SK-N-SH treated with all-trans-retinoic acid at 6 μM for 48 hours (cell line): ENCODE results near the gene SLC6A7.

Experiments used
- ATAC-seq: fragments of 200-7000 bp; cut with Tn5 transposase; 3 replicates; pipeline ENCODE4 v1.9.1; 2020; ENCODE audit warnings: mild to moderate bottlenecking, moderate library complexity
- ARNTL ChIP-seq: fragments of 450-650 bp; formaldehyde crosslinking; IDR thresholded peaks from 2 replicates; pipeline ENCODE4 v1.5.0; 2020; ENCODE audit warnings: low read depth, mild to moderate bottlenecking, moderate library complexity, borderline replicate concordance
- BACH2 ChIP-seq: fragments of 250-450 bp; sonication (Bioruptor Pico); IDR thresholded peaks from 2 replicates; pipeline ENCODE4 v1.9.0; 2021; ENCODE audit warnings: mild to moderate bottlenecking, borderline replicate concordance
- CREB5 ChIP-seq: fragments of 250-450 bp; sonication (Bioruptor Pico); IDR thresholded peaks from 2 replicates; pipeline ENCODE4 v1.5.1; 2020; ENCODE audit warnings: low read depth, mild to moderate bottlenecking, moderate library complexity
- CSDC2 ChIP-seq: fragments of 250-450 bp; sonication (Bioruptor Pico); IDR thresholded peaks from 2 replicates; pipeline ENCODE4 v1.5.0; 2020; ENCODE audit warnings: mild to moderate bottlenecking, moderate library complexity
- CSRNP3 ChIP-seq: fragments of 250-450 bp; sonication (Bioruptor Pico); IDR thresholded peaks from 2 replicates; pipeline ENCODE4 v1.5.1; 2021; ENCODE audit warnings: mild to moderate bottlenecking, moderate library complexity
- ESRRG ChIP-seq: fragments of 250-450 bp; sonication (Bioruptor Pico); IDR thresholded peaks from 2 replicates; pipeline ENCODE4 v1.6.1; 2021; ENCODE audit warnings: mild to moderate bottlenecking
- GLIS3 ChIP-seq: fragments of 250-450 bp; sonication (Bioruptor Pico); IDR thresholded peaks from 2 replicates; pipeline ENCODE4 v1.5.0; 2020; ENCODE audit warnings: mild to moderate bottlenecking, moderate library complexity
- OSR1 ChIP-seq: fragments of 250-450 bp; sonication (Bioruptor Pico); IDR thresholded peaks from 2 replicates; pipeline ENCODE4 v1.8.0; 2022; ENCODE audit warnings: moderate library complexity, mild to moderate bottlenecking, inconsistent platforms
- PATZ1 ChIP-seq: fragments of 250-450 bp; sonication (Bioruptor Pico); IDR thresholded peaks from 2 replicates; pipeline ENCODE4 v1.8.0; 2020; ENCODE audit warnings: mild to moderate bottlenecking, moderate library complexity, borderline replicate concordance
- POU6F1 ChIP-seq: fragments of 250-450 bp; sonication (Bioruptor Pico); IDR thresholded peaks from 2 replicates; pipeline ENCODE4 v1.8.0; 2021; ENCODE audit warnings: low read depth, mild to moderate bottlenecking, moderate library complexity, borderline replicate concordance
- PPARA ChIP-seq: fragments of 250-450 bp; sonication (Bioruptor Pico); IDR thresholded peaks from 2 replicates; pipeline ENCODE4 v1.5.0; 2020; ENCODE audit warnings: mild to moderate bottlenecking, borderline replicate concordance
- RARB ChIP-seq: fragments of 250-450 bp; sonication (Bioruptor Pico); IDR thresholded peaks from 2 replicates; pipeline ENCODE4 v1.8.0; 2021; ENCODE audit warnings: mild to moderate bottlenecking, moderate library complexity
- TCF4 ChIP-seq: fragments of 250-450 bp; sonication (Bioruptor Pico); IDR thresholded peaks from 2 replicates; pipeline ENCODE4 v1.8.0; 2021; ENCODE audit warnings: mild to moderate bottlenecking, moderate library complexity, borderline replicate concordance
- TOX ChIP-seq: fragments of 250-450 bp; sonication (Bioruptor Pico); IDR thresholded peaks from 2 replicates; pipeline ENCODE4 v1.8.0; 2021; ENCODE audit warnings: mild to moderate bottlenecking, moderate library complexity, borderline replicate concordance
- TSHZ2 ChIP-seq: fragments of 250-450 bp; sonication (Bioruptor Pico); IDR thresholded peaks from 2 replicates; pipeline ENCODE4 v1.5.0; 2020; ENCODE audit warnings: mild to moderate bottlenecking, moderate library complexity
- ZC3H10 ChIP-seq: fragments of 250-450 bp; sonication (Bioruptor Pico); IDR thresholded peaks from 2 replicates; pipeline ENCODE4 v1.5.1; 2021; ENCODE audit warnings: mild to moderate bottlenecking, moderate library complexity
- ZFP3 ChIP-seq: fragments of 250-450 bp; sonication (Bioruptor Pico); IDR thresholded peaks from 2 replicates; pipeline ENCODE4 v1.5.0; 2020; ENCODE audit warnings: mild to moderate bottlenecking, moderate library complexity
- ZFP30 ChIP-seq: fragments of 450-650 bp; formaldehyde crosslinking; IDR thresholded peaks from 2 replicates; pipeline ENCODE4 v1.5.0; 2022; ENCODE audit warnings: mild to moderate bottlenecking, moderate library complexity
- ZNF565 ChIP-seq: fragments of 450-650 bp; formaldehyde crosslinking; conservative IDR thresholded peaks from 2 replicates; pipeline ENCODE4 v1.5.0; 2020; ENCODE audit warnings: low read depth, mild to moderate bottlenecking, moderate library complexity
- ZNF70 ChIP-seq: fragments of 450-650 bp; formaldehyde crosslinking; IDR thresholded peaks from 2 replicates; pipeline ENCODE4 v1.5.0; 2020; ENCODE audit warnings: mild to moderate bottlenecking, moderate library complexity
- ZNF8 ChIP-seq: fragments of 450-650 bp; formaldehyde crosslinking; IDR thresholded peaks from 2 replicates; pipeline ENCODE4 v1.5.0; 2020; ENCODE audit warnings: mild to moderate bottlenecking, moderate library complexity

Gene SLC6A7

GRCh38 chr5:150246429-150246828 lies 56.6 kb downstream of the SLC6A7 start:
- no peak for ATAC-seq
- TF ChIP-seq ZNF70, result no peak
- no peak for TF ChIP-seq TOX (CRISPR knock-in tag)
- TF ChIP-seq CSDC2 (CRISPR knock-in tag), result no peak
- TF ChIP-seq ESRRG (CRISPR knock-in tag), result no peak
- TF ChIP-seq ZFP3, result no peak
- no peak for TF ChIP-seq RARB (CRISPR knock-in tag)

GRCh38 chr5:150246835-150247234 lies 57.0 kb downstream of the SLC6A7 start:
- no peak for TF ChIP-seq ZC3H10 (CRISPR knock-in tag)
- TF ChIP-seq BACH2 (CRISPR knock-in tag), result no peak
- no peak for TF ChIP-seq PPARA
- no peak for TF ChIP-seq ZNF8 (CRISPR knock-in tag)
- TF ChIP-seq TCF4 (CRISPR knock-in tag), result no peak
- TF ChIP-seq CSRNP3, result no peak
- no peak for TF ChIP-seq OSR1
- TF ChIP-seq ZNF565 (CRISPR knock-in tag), result no peak
- TF ChIP-seq POU6F1 (CRISPR knock-in tag), result no peak
- TF ChIP-seq TSHZ2 (CRISPR knock-in tag), result no peak
- TF ChIP-seq CSDC2 (CRISPR knock-in tag), result no peak
- TF ChIP-seq PATZ1 (CRISPR knock-in tag), result no peak
- TF ChIP-seq ZFP3, result no peak
- TF ChIP-seq ZFP30 (CRISPR knock-in tag), result no peak
- no peak for TF ChIP-seq TOX (CRISPR knock-in tag)
- TF ChIP-seq ZNF70, result no peak
- no peak for TF ChIP-seq ARNTL (CRISPR knock-in tag)
- TF ChIP-seq, all 23 proteins: peak for 0
- ATAC-seq, result no peak

- TF ChIP-seq ESRRG (CRISPR knock-in tag) (no peak), ZNF565 (CRISPR knock-in tag) (no peak), ZFP30 (CRISPR knock-in tag) (no peak), RARB (CRISPR knock-in tag) (no peak), TOX (CRISPR knock-in tag) (no peak), CREB5 (CRISPR knock-in tag) (no peak), ARNTL (CRISPR knock-in tag) (no peak), CSRNP3 (no peak), GLIS3 (CRISPR knock-in tag) (no peak), ZNF8 (CRISPR knock-in tag) (no peak)
- no peak for ATAC-seq
Measured at GRCh38 chr5:150247726-150248125, 57.9 kb downstream of the SLC6A7 start.
